GM12878 (cell line): ENCODE data around the gene GNPNAT1. TPM values are rescaled to one million over a fixed set of nuclear protein-coding genes. Genes with fewer than 3 reads are reported as not detected.

ENCODE experiments used
- ATAC-seq: fragments of 200-7000 bp; cut with Tn5 transposase; 3 replicates; pipeline ENCODE4 v1.9.1; 2020; ENCODE audit warnings: mild to moderate bottlenecking, moderate library complexity
- BruUV-seq: library from RNA; stranded (reverse); fragments of 400-500 nt; replicated peaks from 2 replicates; lab custom pipeline; 2021; lab: Mats Ljungman, UMichigan
- CTCF ChIA-PET: fragments of 300-600 bp; sonication (Branson Sonifier 250); formaldehyde crosslinking; extraction: SDS; loops from one replicate; lab custom pipeline; 2021; ENCODE audit warnings: inconsistent platforms; lab: Yijun Ruan, JAX
- POLR2A ChIA-PET: fragments of 350-600 bp; formaldehyde crosslinking; extraction: SDS; loops from one replicate; lab custom pipeline; 2021; ENCODE audit warnings: inconsistent platforms; lab: Charles Lee
- RAD21 ChIA-PET: fragments of 300-600 bp; sonication (Branson Sonifier 250); formaldehyde crosslinking; loops from one replicate; lab custom pipeline; 2023; ENCODE audit warnings: antibody characterized with exemption; ENCODE audit not compliant: unreplicated experiment; lab: Charles Lee
- SMC1A ChIA-PET: fragments of 300-600 bp; sonication (Branson Sonifier 250); formaldehyde crosslinking; loops from one replicate; lab custom pipeline; 2023; ENCODE audit not compliant: unreplicated experiment, uncharacterized antibody; lab: Charles Lee
- DNase-seq: peaks from one replicate; pipeline ENCODE4 v3.0.0-alpha.2; 2011; ENCODE audit warnings: low read depth, low spot score
- FAIRE-seq: peaks from 3 replicates; lab custom pipeline; 2011; peaks lifted over from hg19 to GRCh38; lab: Jason Lieb, UNC
- H2AFZ ChIP-seq: 2 replicates; pipeline ENCODE4 v1.6.0; 2011; ENCODE audit warnings: low read depth, low read length, control low read depth; ENCODE audit not compliant: control insufficient read depth
- H3K27ac ChIP-seq: 2 replicates; pipeline ENCODE4 v1.5.1; 2011; ENCODE audit warnings: control low read depth; ENCODE audit not compliant: control insufficient read depth, insufficient read depth
- H3K27me3 ChIP-seq, 2 experiments: replicated peaks in 1 of 2; 2 replicates each; pipeline versions ENCODE4 v1.6.0 to v1.6.1; 2011; ENCODE audit warnings: low read length in 1 of 2; ENCODE audit not compliant: control insufficient read depth in 2 of 2, insufficient read depth in 2 of 2
- H3K36me3 ChIP-seq, 2 experiments: 2 replicates each; pipeline ENCODE4 v1.5.1; 2011; ENCODE audit warnings: low read length in 1 of 2; ENCODE audit not compliant: control insufficient read depth in 2 of 2, insufficient read depth in 2 of 2
- H3K4me1 ChIP-seq: 2 replicates; pipeline ENCODE4 v1.6.1; 2011; ENCODE audit warnings: mild to moderate bottlenecking, low read length, moderate library complexity, mixed read lengths; ENCODE audit not compliant: control insufficient read depth, insufficient read depth
- H3K4me2 ChIP-seq: 2 replicates; pipeline ENCODE4 v1.6.0; 2011; ENCODE audit warnings: control low read depth; ENCODE audit not compliant: control insufficient read depth, insufficient read depth
- H3K4me3 ChIP-seq: fragments of 200-600 bp; sonication (generic); 2 replicates; pipeline ENCODE4 v1.5.1; 2016
- H3K79me2 ChIP-seq: 2 replicates; pipeline ENCODE4 v1.6.0; 2011; ENCODE audit warnings: low read length; ENCODE audit not compliant: control insufficient read depth, insufficient read depth
- H3K9ac ChIP-seq: 2 replicates; pipeline ENCODE4 v1.8.0; 2011; ENCODE audit warnings: low read length, control low read depth, mixed read lengths; ENCODE audit not compliant: control insufficient read depth, insufficient read depth
- H3K9me3 ChIP-seq: replicated peaks from 3 replicates; pipeline ENCODE4 v1.5.1; 2011; ENCODE audit warnings: mild to moderate bottlenecking, low read length; ENCODE audit not compliant: control insufficient read depth, insufficient read depth
- H4K20me1 ChIP-seq: 2 replicates; pipeline ENCODE4 v1.6.0; 2011; ENCODE audit not compliant: control insufficient read depth, insufficient read depth
- BCL11A ChIP-seq: IDR thresholded peaks from 2 replicates; pipeline ENCODE4 v1.6.1; 2011; ENCODE audit warnings: low read depth, low read length
- BMI1 ChIP-seq: fragments of 450-650 bp; IDR thresholded peaks from 2 replicates; pipeline ENCODE4 v1.6.1; 2016; ENCODE audit warnings: mild to moderate bottlenecking, moderate library complexity, borderline replicate concordance
- BRCA1 ChIP-seq: IDR thresholded peaks from 2 replicates; pipeline ENCODE4 v1.6.1; 2011; ENCODE audit warnings: low read depth, low read length, improper control_type of control experiment
- ETV6 ChIP-seq, 2 experiments: fragments of 450-650 bp in 1 of 2; IDR thresholded peaks in 1 of 2; conservative IDR thresholded peaks in 1 of 2; 2 replicates each; pipeline ENCODE4 v1.6.1; 2014; ENCODE audit warnings: antibody characterized with exemption in 1 of 2, borderline replicate concordance in 1 of 2, low read depth in 1 of 2, mild to moderate bottlenecking in 1 of 2, moderate library complexity in 1 of 2
- FOXK2 ChIP-seq: fragments of 450-650 bp; IDR thresholded peaks from 2 replicates; pipeline ENCODE4 v1.6.1; 2017; ENCODE audit warnings: mild to moderate bottlenecking, moderate library complexity
- GATAD2B ChIP-seq: fragments of 450-650 bp; conservative IDR thresholded peaks from 2 replicates; pipeline ENCODE4 v1.6.1; 2017; ENCODE audit warnings: low read depth, mild to moderate bottlenecking, moderate library complexity
- HDGF ChIP-seq: fragments of 450-650 bp; IDR thresholded peaks from 2 replicates; pipeline ENCODE4 v1.6.1; 2016; ENCODE audit warnings: antibody characterized with exemption
- JUNB ChIP-seq: IDR thresholded peaks from 2 replicates; pipeline ENCODE4 v1.6.1; 2016; ENCODE audit warnings: antibody characterized with exemption, mild to moderate bottlenecking
- RUNX3 ChIP-seq: IDR thresholded peaks from 2 replicates; pipeline ENCODE4 v1.6.1; 2012; ENCODE audit warnings: low read length, inconsistent platforms
- STAT1 ChIP-seq: fragments of 450-650 bp; conservative IDR thresholded peaks from 2 replicates; pipeline ENCODE4 v1.6.1; 2014; ENCODE audit warnings: antibody characterized with exemption, mild to moderate bottlenecking
- ZNF384 ChIP-seq: IDR thresholded peaks from 2 replicates; pipeline ENCODE4 v1.6.1; 2012; ENCODE audit warnings: low read depth, mild to moderate bottlenecking, low read length, improper control_type of control experiment, borderline replicate concordance
- WGBS: methylation state at CpG from one replicate; pipeline ENCODE4 v1.1.6; 2016; ENCODE audit warnings: low lambda C conversion rate; ENCODE audit not compliant: insufficient replicate concordance, insufficient coverage; ENCODE audit errors: missing lambda C conversion rate; 5-methylcytosine and 5-hydroxymethylcytosine counted together
- in situ Hi-C: fragments of 300-500 bp; cut with MboI; formaldehyde crosslinking; loops from 9 replicates; pipeline ENCODE4 v1.14.3; 2018; ENCODE audit warnings: mixed read lengths
- intact Hi-C: fragments of 100-400 bp; cut with micrococcal nuclease; formaldehyde crosslinking; loops from one replicate; pipeline ENCODE4 v1.14.2; 2022; ENCODE audit not compliant: unreplicated experiment
- polyA plus RNA-seq, 11 experiments: library from polyadenylated mRNA; depleted of rRNA in 4 of 11; unstranded in 6 of 11; stranded (reverse) in 5 of 11; fragments of >200 nt; fragmentation: Nextera tagmentation in 4 of 11; fragmentation: Illumina TruSeq in 1 of 11; extraction: Ambion mirVana in 4 of 11; extraction: Trizol in 1 of 11; gene quantifications; 1 replicate in 1 of 11; 2 replicates in 10 of 11; pipeline versions ENCODE4 v1.2.1 to v1.2.3, GENCODE V29; 2011 to 2016; ENCODE audit warnings: inconsistent platforms in 2 of 11, missing spikeins in 2 of 11, low read depth in 1 of 11
- total RNA-seq, 4 experiments: library from RNA; depleted of rRNA in 3 of 4; stranded (reverse); fragments of >200 nt in 3 of 4; fragmentation: Illumina TruSeq in 1 of 4; extraction: Trizol in 1 of 4; gene quantifications; 2 replicates each; pipeline versions ENCODE4 v1.2.1 to v1.2.3, GENCODE V29; 2013 to 2021
- TF ChIP-seq, protein P1 (sequence below): fragments of 150-350 bp; IDR thresholded peaks from 2 replicates; pipeline ENCODE4 v1.6.1; 2014; ENCODE audit warnings: mild to moderate bottlenecking, low read depth, low read length
- TF ChIP-seq, protein P2 (sequence below): IDR thresholded peaks from 2 replicates; pipeline ENCODE4 v1.6.1; 2012; ENCODE audit warnings: low read depth, low read length, improper control_type of control experiment
- TF ChIP-seq, protein P3 (sequence below): IDR thresholded peaks from 2 replicates; pipeline ENCODE4 v1.6.1; 2012; ENCODE audit warnings: improper control_type of control experiment, low read depth, low read length; ENCODE audit not compliant: insufficient replicate concordance
- TF ChIP-seq, protein P4 (sequence below): fragments of 450-650 bp; IDR thresholded peaks from 2 replicates; pipeline ENCODE4 v1.6.1; 2017; ENCODE audit warnings: mild to moderate bottlenecking, low read depth, inconsistent platforms; ENCODE audit not compliant: poor library complexity, severe bottlenecking

Gene GNPNAT1
- total and polyA plus RNA-seq, 10 of the 15 experiments (the other 5 are each of a cell fraction or from before 2014, with no cell fraction given), result 18.9 to 52.6 (median 28.2) TPM

DNA sequence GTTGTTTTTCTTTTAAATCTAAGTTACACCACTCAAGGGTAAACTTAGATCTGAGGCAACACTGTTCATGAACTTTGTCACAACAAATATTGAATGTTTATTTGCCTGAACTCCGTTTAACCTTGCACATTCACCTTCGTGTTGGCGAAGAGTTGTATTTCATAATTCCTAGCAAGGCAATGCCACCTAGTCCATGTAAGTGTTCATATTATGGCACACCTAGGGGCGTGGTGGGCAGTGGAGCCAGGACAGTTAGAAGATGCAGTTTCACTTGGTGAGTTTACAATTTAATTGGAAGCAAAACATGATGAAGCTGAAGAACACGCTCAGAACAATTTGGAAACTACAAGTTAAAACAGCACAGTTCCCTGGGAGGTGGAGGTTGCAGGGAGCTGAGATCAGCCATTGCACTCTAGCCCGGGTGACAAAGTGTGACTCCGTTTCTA is 30.4 kb upstream of the GNPNAT1 start:
- Histone ChIP-seq H3K9me3 (no peaks in the 10 kb centered on the region), H3K27ac (no peak overlapping the region), H3K4me3 (no peak overlapping the region), H3K4me2 (no peak overlapping the region), H3K9ac (no peak overlapping the region), H3K36me3 (no peaks in the 10 kb centered on the region), H3K4me1 (peaks cover 5% of the 10 kb centered on the region), H4K20me1 (no peaks in the 10 kb centered on the region), H3K27me3 (no peaks in the 10 kb centered on the region), H2AFZ (no peak overlapping the region), H3K79me2 (no peaks in the 10 kb centered on the region)
- BruUV-seq, result no TSS peak
- 51% methylated on average over 7 of the region's 7 CpGs for WGBS
- ChIA-PET SMC1A (interaction anchor here (1.3 to 3.1 kb wide), 3 partner anchors 132 to 484 kb away, joined by 4 to 21 read pairs (median 13); no protein-coding TSS in a partner anchor), POLR2A (no interaction called here), CTCF (interaction anchor here (0.6 to 7.9 kb wide), 3 partner anchors 79 to 487 kb away, joined by 3 to 115 read pairs (median 3); no protein-coding TSS in a partner anchor), RAD21 (interaction anchor here (1.7 to 2.2 kb wide), 2 partner anchors 140 to 483 kb away, joined by 4 to 12 read pairs; no protein-coding TSS in a partner anchor)
- ATAC-seq (no peak), FAIRE-seq (no peak), DNase-seq (no peak)
- in situ Hi-C loops, result loop anchor here (5.0 kb wide), 2 partner anchors 140 to 485 kb away; no protein-coding TSS in a partner anchor
- intact Hi-C loops, result no loop called here
- TF ChIP-seq BMI1 (no peak), JUNB (no peak), ETV6 (conservative IDR thresholded peaks at IDR 0.05 in 1 of 2, IDR thresholded peaks at IDR 0.05 in 1 of 2; ENCODE audit: borderline replicate concordance in 1 of 2, low read depth in 1 of 2) (no peak), HDGF (no peak), FOXK2 (no peak), ZNF384 (no peak), GATAD2B (no peak), BRCA1 (no peak), STAT1 (no peak), BCL11A (no peak), RUNX3 (no peak)
- TF ChIP-seq, protein P1, sequence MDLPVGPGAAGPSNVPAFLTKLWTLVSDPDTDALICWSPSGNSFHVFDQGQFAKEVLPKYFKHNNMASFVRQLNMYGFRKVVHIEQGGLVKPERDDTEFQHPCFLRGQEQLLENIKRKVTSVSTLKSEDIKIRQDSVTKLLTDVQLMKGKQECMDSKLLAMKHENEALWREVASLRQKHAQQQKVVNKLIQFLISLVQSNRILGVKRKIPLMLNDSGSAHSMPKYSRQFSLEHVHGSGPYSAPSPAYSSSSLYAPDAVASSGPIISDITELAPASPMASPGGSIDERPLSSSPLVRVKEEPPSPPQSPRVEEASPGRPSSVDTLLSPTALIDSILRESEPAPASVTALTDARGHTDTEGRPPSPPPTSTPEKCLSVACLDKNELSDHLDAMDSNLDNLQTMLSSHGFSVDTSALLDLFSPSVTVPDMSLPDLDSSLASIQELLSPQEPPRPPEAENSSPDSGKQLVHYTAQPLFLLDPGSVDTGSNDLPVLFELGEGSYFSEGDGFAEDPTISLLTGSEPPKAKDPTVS, result no peak
- TF ChIP-seq, protein P2, sequence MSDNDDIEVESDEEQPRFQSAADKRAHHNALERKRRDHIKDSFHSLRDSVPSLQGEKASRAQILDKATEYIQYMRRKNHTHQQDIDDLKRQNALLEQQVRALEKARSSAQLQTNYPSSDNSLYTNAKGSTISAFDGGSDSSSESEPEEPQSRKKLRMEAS, result no peak
- TF ChIP-seq, protein P3, sequence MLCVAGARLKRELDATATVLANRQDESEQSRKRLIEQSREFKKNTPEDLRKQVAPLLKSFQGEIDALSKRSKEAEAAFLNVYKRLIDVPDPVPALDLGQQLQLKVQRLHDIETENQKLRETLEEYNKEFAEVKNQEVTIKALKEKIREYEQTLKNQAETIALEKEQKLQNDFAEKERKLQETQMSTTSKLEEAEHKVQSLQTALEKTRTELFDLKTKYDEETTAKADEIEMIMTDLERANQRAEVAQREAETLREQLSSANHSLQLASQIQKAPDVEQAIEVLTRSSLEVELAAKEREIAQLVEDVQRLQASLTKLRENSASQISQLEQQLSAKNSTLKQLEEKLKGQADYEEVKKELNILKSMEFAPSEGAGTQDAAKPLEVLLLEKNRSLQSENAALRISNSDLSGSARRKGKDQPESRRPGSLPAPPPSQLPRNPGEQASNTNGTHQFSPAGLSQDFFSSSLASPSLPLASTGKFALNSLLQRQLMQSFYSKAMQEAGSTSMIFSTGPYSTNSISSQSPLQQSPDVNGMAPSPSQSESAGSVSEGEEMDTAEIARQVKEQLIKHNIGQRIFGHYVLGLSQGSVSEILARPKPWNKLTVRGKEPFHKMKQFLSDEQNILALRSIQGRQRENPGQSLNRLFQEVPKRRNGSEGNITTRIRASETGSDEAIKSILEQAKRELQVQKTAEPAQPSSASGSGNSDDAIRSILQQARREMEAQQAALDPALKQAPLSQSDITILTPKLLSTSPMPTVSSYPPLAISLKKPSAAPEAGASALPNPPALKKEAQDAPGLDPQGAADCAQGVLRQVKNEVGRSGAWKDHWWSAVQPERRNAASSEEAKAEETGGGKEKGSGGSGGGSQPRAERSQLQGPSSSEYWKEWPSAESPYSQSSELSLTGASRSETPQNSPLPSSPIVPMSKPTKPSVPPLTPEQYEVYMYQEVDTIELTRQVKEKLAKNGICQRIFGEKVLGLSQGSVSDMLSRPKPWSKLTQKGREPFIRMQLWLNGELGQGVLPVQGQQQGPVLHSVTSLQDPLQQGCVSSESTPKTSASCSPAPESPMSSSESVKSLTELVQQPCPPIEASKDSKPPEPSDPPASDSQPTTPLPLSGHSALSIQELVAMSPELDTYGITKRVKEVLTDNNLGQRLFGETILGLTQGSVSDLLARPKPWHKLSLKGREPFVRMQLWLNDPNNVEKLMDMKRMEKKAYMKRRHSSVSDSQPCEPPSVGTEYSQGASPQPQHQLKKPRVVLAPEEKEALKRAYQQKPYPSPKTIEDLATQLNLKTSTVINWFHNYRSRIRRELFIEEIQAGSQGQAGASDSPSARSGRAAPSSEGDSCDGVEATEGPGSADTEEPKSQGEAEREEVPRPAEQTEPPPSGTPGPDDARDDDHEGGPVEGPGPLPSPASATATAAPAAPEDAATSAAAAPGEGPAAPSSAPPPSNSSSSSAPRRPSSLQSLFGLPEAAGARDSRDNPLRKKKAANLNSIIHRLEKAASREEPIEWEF, result no peak
- TF ChIP-seq, protein P4, sequence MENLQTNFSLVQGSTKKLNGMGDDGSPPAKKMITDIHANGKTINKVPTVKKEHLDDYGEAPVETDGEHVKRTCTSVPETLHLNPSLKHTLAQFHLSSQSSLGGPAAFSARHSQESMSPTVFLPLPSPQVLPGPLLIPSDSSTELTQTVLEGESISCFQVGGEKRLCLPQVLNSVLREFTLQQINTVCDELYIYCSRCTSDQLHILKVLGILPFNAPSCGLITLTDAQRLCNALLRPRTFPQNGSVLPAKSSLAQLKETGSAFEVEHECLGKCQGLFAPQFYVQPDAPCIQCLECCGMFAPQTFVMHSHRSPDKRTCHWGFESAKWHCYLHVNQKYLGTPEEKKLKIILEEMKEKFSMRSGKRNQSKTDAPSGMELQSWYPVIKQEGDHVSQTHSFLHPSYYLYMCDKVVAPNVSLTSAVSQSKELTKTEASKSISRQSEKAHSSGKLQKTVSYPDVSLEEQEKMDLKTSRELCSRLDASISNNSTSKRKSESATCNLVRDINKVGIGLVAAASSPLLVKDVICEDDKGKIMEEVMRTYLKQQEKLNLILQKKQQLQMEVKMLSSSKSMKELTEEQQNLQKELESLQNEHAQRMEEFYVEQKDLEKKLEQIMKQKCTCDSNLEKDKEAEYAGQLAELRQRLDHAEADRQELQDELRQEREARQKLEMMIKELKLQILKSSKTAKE, result no peak
